ENCODE measurements around the gene TMEM19.

Gene TMEM19

DNA sequence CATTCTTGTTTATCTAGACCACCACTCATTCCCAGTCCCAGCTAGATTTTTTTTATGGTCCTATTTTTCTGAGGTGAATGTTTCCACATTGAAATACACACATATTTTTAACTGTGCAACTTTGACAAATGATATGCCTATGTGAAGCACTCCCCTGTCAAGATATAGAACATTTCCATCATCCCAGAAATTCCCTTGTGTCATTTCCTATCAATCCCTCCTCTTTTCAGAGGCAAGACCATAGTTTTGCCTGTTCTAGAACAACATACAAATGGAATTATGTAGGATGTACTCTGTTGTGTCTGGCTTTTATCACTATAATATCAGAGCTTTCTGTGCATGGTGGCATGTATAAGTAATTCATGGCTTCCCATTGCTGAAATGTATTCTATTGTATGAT is 32.7 kb downstream of the TMEM19 start:
- H3K9ac ChIP-seq (ENCODE audit: low read depth, low read length) = no peak overlapping the region
- no peaks in the 10 kb centered on the region for H3K9me3 ChIP-seq (ENCODE audit: insufficient read depth, low read depth, low read length)
- H3K4me1 ChIP-seq (ENCODE audit: insufficient read depth, low read length) = no peaks in the 10 kb centered on the region
- H3K27ac ChIP-seq (ENCODE audit: low read depth, low read length) = no peak overlapping the region
- no peak overlapping the region for H3K4me3 ChIP-seq (ENCODE audit: low read length)
- H3K27me3 ChIP-seq (ENCODE audit: insufficient read depth, low read length) = no peaks in the 10 kb centered on the region
- no peaks in the 10 kb centered on the region for H3K36me3 ChIP-seq (ENCODE audit: insufficient read depth, low read length)

DNA sequence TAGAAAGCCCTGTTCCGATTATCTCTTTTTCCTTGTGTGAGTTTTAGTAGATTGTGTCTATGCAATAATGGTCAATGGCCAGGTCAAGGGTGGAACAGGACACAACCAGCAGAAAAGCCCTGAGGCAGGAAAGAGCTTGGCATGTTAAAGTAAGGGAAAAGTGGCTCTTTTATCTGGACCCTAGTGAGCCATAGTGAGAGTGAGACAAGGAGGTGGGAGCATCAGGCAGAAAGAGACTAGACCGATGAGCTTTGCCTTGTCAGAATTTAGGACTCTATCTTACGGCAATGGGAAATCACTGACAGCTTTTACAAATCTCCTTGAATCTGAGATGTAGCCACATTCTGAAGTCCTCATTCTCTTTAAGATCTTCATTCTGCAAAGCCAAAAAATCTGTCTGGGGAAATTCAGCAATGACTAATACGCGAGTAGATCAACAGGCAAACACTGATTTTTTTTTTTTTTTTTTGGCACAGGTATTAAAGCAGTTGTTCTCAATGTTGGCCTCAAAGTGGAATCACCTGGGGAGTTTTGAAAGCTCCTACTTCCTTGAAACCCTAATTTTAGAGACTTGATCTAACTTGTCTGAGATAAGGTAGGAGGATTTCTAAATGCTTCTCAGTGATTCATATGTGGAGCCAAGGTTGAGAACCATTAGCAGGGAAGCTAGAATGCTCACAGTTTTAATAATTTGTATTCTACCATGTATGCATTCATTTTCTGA is 33.9 kb downstream of the TMEM19 start:
- H3K4me1 ChIP-seq (ENCODE audit: insufficient read depth, low read length) = no peaks in the 10 kb centered on the region
- no peaks in the 10 kb centered on the region for H3K36me3 ChIP-seq (ENCODE audit: insufficient read depth, low read length)
- H3K9me3 ChIP-seq (ENCODE audit: insufficient read depth, low read depth, low read length) = no peaks in the 10 kb centered on the region
- H3K27ac ChIP-seq (ENCODE audit: low read depth, low read length) = no peak overlapping the region
- 97% methylated on average over 5 of the region's 5 CpGs for WGBS
- no peak overlapping the region for H3K4me3 ChIP-seq (ENCODE audit: low read length)
- no peak overlapping the region for H3K9ac ChIP-seq (ENCODE audit: low read depth, low read length)
- H3K27me3 ChIP-seq (ENCODE audit: insufficient read depth, low read length) = no peaks in the 10 kb centered on the region

DNA sequence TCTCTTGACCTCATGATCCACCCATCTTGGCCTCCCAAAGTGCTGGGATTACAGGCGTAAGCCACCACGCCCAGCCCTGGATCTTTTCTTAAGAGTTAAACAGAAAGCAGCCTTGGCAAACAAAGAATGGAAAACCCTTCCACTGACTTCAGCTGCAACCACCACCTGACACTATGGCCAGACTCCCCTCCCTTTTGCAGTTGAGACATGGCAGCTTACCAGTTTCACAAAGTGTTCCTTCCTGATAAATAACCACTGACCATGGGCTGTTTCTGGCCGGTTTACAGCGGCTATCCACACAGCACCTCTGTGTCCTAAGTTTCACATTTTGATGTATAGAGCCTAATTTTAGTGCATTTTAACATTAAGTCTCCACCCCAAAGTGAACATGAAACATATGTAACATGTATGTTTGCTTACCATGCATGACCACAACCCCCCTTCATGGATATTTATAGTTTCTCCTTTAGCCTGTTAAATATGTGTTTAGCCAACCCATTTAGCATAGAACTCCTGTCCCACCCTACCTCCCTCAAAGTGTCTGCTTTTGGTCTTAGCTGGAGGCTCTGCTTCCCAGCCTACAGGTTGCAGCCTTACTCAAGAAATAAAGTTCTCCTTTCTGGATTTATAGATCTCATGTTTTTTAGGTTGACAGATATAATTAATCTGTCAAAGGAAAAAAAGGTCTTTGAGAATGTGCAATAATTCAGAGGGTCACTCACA is 36.1 kb downstream of the TMEM19 start:
- 96% methylated on average over 4 of the region's 4 CpGs for WGBS
- H3K27me3 ChIP-seq (ENCODE audit: insufficient read depth, low read length) = no peaks in the 10 kb centered on the region
- no peak overlapping the region for H3K9ac ChIP-seq (ENCODE audit: low read depth, low read length)
- no peaks in the 10 kb centered on the region for H3K4me1 ChIP-seq (ENCODE audit: insufficient read depth, low read length)
- H3K4me3 ChIP-seq (ENCODE audit: low read length) = no peak overlapping the region
- no peaks in the 10 kb centered on the region for H3K9me3 ChIP-seq (ENCODE audit: insufficient read depth, low read depth, low read length)
- no peak overlapping the region for H3K27ac ChIP-seq (ENCODE audit: low read depth, low read length)
- no peaks in the 10 kb centered on the region for H3K36me3 ChIP-seq (ENCODE audit: insufficient read depth, low read length)

DNA sequence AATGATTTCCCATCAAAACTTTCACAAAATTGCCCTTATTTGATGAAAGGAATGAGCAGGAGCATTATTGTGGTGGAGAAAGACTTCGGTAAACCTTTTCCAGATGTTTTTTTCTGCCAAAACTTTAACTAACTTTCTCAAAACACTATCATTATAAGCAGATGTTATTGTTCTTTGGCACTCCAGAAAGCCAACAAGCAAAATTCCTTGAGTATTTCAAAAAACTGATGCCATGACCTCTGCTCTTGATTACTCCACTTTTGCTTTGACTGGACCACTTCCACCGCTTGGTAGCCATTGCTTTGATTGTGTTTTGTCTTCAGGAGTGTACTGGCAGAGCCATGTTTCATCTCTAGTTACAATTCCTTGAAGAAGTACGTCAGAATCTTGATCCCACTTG is 39.1 kb downstream of the TMEM19 start:
- H3K4me1 ChIP-seq (ENCODE audit: insufficient read depth, low read length) = no peaks in the 10 kb centered on the region
- WGBS = 95% methylated on average over 3 of the region's 3 CpGs

DNA sequence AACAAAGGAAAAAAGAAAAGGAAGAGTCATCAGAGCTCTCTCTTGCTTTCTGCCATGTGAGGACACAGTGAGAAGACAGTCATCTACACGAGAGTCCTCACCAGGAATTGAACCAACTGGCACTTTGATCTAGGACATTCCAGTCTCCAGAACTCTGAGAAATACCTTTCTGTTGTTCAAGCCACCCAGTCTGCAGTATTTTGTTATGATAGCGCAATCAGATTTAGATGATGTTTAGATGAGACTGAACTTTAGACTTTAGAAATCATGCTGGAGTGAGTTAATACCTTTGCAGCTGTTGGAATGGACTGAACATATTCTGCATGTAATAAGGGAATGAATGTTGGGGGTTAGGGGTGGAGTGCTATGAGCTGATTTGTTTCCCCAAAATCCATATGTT is 40.7 kb downstream of the TMEM19 start:
- H3K4me1 ChIP-seq (ENCODE audit: insufficient read depth, low read length) = no peaks in the 10 kb centered on the region
- H3K9ac ChIP-seq (ENCODE audit: low read depth, low read length) = no peak overlapping the region
- no peaks in the 10 kb centered on the region for H3K9me3 ChIP-seq (ENCODE audit: insufficient read depth, low read depth, low read length)
- no peaks in the 10 kb centered on the region for H3K36me3 ChIP-seq (ENCODE audit: insufficient read depth, low read length)
- H3K27me3 ChIP-seq (ENCODE audit: insufficient read depth, low read length) = no peaks in the 10 kb centered on the region
- 92% methylated on average over 2 of the region's 2 CpGs for WGBS
- no peak overlapping the region for H3K4me3 ChIP-seq (ENCODE audit: low read length)
- H3K27ac ChIP-seq (ENCODE audit: low read depth, low read length) = no peak overlapping the region

More for the DNA sequence above, 39.1 kb downstream of the TMEM19 start:
- Histone ChIP-seq H3K9ac (ENCODE audit: low read depth, low read length) (no peak overlapping the region), H3K36me3 (ENCODE audit: insufficient read depth, low read length) (no peaks in the 10 kb centered on the region), H3K4me3 (ENCODE audit: low read length) (no peak overlapping the region), H3K27me3 (ENCODE audit: insufficient read depth, low read length) (no peaks in the 10 kb centered on the region), H3K27ac (ENCODE audit: low read depth, low read length) (no peak overlapping the region), H3K9me3 (ENCODE audit: insufficient read depth, low read depth, low read length) (no peaks in the 10 kb centered on the region)

DNA sequence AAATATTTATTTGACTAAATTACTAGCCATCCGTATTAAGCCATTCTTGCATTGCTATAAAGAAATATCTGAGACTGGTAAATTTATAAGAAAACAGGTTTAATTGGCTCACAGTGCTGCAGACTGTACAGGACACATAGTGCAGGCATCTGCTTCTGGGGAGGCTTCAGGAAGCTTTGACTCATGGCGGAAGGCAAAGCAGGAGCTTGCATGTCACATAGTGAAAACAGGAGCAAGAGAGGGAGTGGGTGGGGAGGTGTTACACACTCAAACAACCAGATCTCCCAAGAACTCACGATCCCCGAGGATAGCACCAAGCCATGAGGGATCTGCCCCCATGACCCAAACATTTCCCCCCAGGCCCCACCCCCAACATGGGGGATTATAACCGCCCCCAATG is 42.1 kb downstream of the TMEM19 start:
- Histone ChIP-seq H3K27ac (ENCODE audit: low read depth, low read length) (no peak overlapping the region), H3K36me3 (ENCODE audit: insufficient read depth, low read length) (no peaks in the 10 kb centered on the region), H3K4me3 (ENCODE audit: low read length) (no peak overlapping the region), H3K9me3 (ENCODE audit: insufficient read depth, low read depth, low read length) (no peaks in the 10 kb centered on the region), H3K9ac (ENCODE audit: low read depth, low read length) (no peak overlapping the region), H3K4me1 (ENCODE audit: insufficient read depth, low read length) (no peaks in the 10 kb centered on the region), H3K27me3 (ENCODE audit: insufficient read depth, low read length) (no peaks in the 10 kb centered on the region)
- 91% methylated on average over 4 of the region's 5 CpGs for WGBS

DNA sequence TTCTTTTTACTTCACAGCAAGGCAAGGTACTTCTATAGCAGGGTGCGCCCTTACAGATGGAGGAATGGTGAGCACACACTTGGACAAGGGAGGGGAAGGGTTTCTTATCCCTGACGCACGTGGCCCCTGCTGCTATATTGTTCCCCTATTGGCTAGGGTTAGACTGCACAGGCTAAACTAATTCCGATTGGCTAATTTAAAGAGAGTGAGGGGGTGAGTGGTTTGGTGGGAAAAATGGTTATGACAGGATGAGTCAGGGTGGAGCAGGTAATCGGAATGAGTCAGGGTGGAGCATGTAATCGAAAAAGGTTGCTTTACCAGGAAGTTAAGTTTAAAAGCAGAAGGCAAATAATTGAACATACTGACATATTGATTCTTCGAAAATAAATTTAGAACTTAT is 45.1 kb downstream of the TMEM19 start:
- H3K27me3 ChIP-seq (ENCODE audit: insufficient read depth, low read length) = no peaks in the 10 kb centered on the region
- 79% methylated on average over 7 of the region's 7 CpGs for WGBS
- H3K4me3 ChIP-seq (ENCODE audit: low read length) = no peak overlapping the region
- H3K36me3 ChIP-seq (ENCODE audit: insufficient read depth, low read length) = no peaks in the 10 kb centered on the region
- no peak overlapping the region for H3K9ac ChIP-seq (ENCODE audit: low read depth, low read length)
- H3K9me3 ChIP-seq (ENCODE audit: insufficient read depth, low read depth, low read length) = no peaks in the 10 kb centered on the region
- no peaks in the 10 kb centered on the region for H3K4me1 ChIP-seq (ENCODE audit: insufficient read depth, low read length)
- no peak overlapping the region for H3K27ac ChIP-seq (ENCODE audit: low read depth, low read length)

DNA sequence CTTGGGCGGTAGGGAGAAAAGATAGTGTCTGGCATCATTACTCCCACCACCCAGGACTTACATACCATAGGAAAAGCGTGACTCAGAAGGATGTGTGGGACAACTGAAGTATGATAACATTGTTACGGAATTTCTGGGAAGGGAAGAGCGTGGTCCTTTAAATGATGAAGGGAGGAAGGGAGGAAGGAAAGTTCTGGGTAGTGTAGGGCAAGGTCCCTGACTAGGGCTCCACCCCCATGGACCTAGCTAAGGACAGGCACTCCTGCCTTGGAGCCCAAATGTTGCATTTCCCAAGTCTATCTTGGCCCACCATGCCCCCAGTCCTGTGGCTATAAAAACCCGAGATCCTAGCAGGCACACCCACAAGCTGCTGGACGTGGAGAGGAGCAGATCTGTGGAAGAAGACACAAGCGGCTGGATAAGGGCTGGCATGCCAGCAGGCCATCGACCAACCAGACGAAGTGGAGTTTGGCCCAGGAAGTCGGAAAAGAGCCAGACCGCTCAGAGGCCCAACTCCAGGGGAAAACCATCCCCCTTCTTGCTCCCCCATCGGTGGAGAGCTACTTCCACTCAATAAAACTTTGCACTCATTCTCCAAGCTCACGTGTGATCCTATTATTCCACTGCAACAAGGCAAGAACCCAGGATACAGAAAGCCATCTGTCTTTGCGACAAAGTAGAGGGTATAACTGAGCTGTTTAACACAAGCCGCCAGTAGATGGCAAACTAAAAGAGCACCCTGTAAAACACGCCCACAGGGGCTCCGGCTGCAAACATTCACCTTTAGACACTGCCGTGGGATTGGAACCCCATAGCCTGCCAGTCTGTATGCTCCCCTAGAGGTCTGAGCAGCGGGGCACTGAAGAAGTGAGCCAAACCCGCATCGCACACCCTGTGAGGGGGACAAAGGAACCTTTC is 45.8 kb downstream of the TMEM19 start:
- Histone ChIP-seq H3K9me3 (ENCODE audit: insufficient read depth, low read depth, low read length) (no peaks in the 10 kb centered on the region), H3K27me3 (ENCODE audit: insufficient read depth, low read length) (no peaks in the 10 kb centered on the region), H3K4me3 (ENCODE audit: low read length) (no peak overlapping the region), H3K27ac (ENCODE audit: low read depth, low read length) (no peak overlapping the region), H3K9ac (ENCODE audit: low read depth, low read length) (no peak overlapping the region), H3K36me3 (ENCODE audit: insufficient read depth, low read length) (no peaks in the 10 kb centered on the region), H3K4me1 (ENCODE audit: insufficient read depth, low read length) (no peaks in the 10 kb centered on the region)
- 86% methylated on average over 20 of the region's 21 CpGs for WGBS

DNA sequence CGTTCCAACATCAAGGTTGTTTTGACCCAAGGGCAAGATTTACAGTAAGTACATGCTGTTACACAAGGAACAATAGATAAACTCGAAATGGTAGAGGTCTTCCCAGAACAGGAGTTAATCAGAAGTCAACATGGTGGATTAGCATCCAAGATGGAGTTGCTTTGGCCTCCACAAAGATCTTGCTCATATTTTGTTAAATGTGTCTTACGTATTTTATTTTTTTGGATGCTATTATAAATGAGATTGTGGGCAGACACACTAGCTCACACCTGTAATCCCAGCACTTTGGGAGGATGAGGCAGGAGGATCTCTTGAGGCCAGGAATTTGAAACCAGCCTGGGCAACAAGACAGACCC is 46.5 kb downstream of the TMEM19 start:
- Histone ChIP-seq H3K27me3 (ENCODE audit: insufficient read depth, low read length) (no peaks in the 10 kb centered on the region), H3K27ac (ENCODE audit: low read depth, low read length) (no peak overlapping the region), H3K9me3 (ENCODE audit: insufficient read depth, low read depth, low read length) (no peaks in the 10 kb centered on the region), H3K4me1 (ENCODE audit: insufficient read depth, low read length) (no peaks in the 10 kb centered on the region), H3K9ac (ENCODE audit: low read depth, low read length) (no peak overlapping the region), H3K4me3 (ENCODE audit: low read length) (no peak overlapping the region), H3K36me3 (ENCODE audit: insufficient read depth, low read length) (no peaks in the 10 kb centered on the region)
- 96% methylated on average over 3 of the region's 3 CpGs for WGBS

DNA sequence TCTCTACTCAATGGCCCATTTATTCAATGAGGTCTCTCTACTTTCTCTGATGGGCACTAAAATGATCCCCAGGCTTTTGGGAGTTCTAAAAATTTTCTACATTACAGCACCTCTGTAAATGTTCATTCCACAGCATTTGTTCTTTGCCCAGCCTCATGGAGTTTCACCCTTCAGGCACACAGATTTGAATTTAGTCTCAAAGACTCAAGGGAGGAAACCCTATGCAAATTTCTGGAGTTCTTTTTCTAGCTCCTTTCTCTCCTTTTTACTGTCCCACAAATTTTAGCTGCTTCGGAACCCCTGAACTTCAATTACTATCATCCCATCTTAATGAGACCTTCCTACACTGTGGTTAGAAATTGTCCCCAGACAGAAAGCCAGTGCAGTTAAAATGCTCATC is 51.3 kb downstream of the TMEM19 start:
- WGBS = 96% methylated on average over 1 of the region's 1 CpG
- Histone ChIP-seq H3K4me3 (ENCODE audit: low read length) (no peak overlapping the region), H3K27ac (ENCODE audit: low read depth, low read length) (no peak overlapping the region), H3K4me1 (ENCODE audit: insufficient read depth, low read length) (no peaks in the 10 kb centered on the region), H3K9ac (ENCODE audit: low read depth, low read length) (no peak overlapping the region), H3K27me3 (ENCODE audit: insufficient read depth, low read length) (no peaks in the 10 kb centered on the region), H3K9me3 (ENCODE audit: insufficient read depth, low read depth, low read length) (no peaks in the 10 kb centered on the region), H3K36me3 (ENCODE audit: insufficient read depth, low read length) (no peaks in the 10 kb centered on the region)

DNA sequence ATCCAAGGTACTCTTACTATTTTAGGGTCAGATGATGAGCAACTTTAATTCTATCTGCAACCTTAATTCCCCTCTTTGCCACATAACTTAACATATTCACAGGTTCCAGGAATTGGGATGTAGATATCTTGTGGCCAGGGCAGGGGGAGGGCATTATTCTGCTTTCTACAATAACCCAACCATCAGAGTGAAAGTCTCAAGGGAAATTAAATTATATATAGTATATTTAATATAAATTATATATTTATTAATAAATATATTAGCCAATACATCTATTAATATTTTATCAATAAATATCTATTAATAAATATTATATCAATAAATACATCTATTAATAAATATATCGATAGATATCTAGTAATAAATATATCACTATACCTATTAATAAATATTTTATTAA is 57.1 kb downstream of the TMEM19 start:
- Histone ChIP-seq H3K4me3 (ENCODE audit: low read length) (no peak overlapping the region), H3K27ac (ENCODE audit: low read depth, low read length) (no peak overlapping the region), H3K27me3 (ENCODE audit: insufficient read depth, low read length) (no peaks in the 10 kb centered on the region), H3K4me1 (ENCODE audit: insufficient read depth, low read length) (0 out of 2 replicates have a peak, but pooled peaks cover under 1% of the 10 kb centered on the region), H3K9ac (ENCODE audit: low read depth, low read length) (no peak overlapping the region), H3K9me3 (ENCODE audit: insufficient read depth, low read depth, low read length) (no peaks in the 10 kb centered on the region), H3K36me3 (ENCODE audit: insufficient read depth, low read length) (no peaks in the 10 kb centered on the region)
- whole genome bisulfite sequencing = no CpG with 5 or more reads among the region's 1 CpG

Measured in HUES64 (cell line).